Endothelial cell of umbilical vein (primary cell): ENCODE results near the gene ADH7. TPM values are rescaled to one million over a fixed set of nuclear protein-coding genes. Genes with fewer than 3 reads are reported as not detected.

Experiments
- BruUV-seq: library from RNA; stranded (reverse); fragments of 400-500 nt; replicated peaks from 2 replicates; lab custom pipeline; 2021; lab: Mats Ljungman, UMichigan
- CTCF ChIA-PET: fragments of 300-600, 350-600 bp; sonication (Branson Sonifier 250); formaldehyde crosslinking; loops from one replicate; lab custom pipeline; 2021; ENCODE audit warnings: antibody characterized with exemption, inconsistent platforms; lab: Charles Lee
- POLR2A ChIA-PET: fragments of 300-600, 350-600 bp; sonication (Branson Sonifier 250); formaldehyde crosslinking; loops from one replicate; lab custom pipeline; 2021; ENCODE audit warnings: antibody characterized with exemption, inconsistent platforms; lab: Charles Lee
- DNase-seq: peaks from one replicate; pipeline ENCODE4 v3.0.0-alpha.2; 2011; ENCODE audit warnings: low read depth, low spot score
- FAIRE-seq: peaks from 2 replicates; lab custom pipeline; 2011; peaks lifted over from hg19 to GRCh38; lab: Jason Lieb, UNC
- H2AFZ ChIP-seq: 2 replicates; pipeline ENCODE4 v1.6.0; 2012; ENCODE audit warnings: low read depth, low read length, control low read depth, inconsistent platforms
- H3K27ac ChIP-seq: 2 replicates; pipeline ENCODE4 v1.5.1; 2011; ENCODE audit warnings: low read depth, mild to moderate bottlenecking, control low read depth, low read length, moderate library complexity; ENCODE audit not compliant: insufficient read depth
- H3K27me3 ChIP-seq, 2 experiments: 2 replicates each; pipeline versions ENCODE4 v1.6.0 to v1.6.1; 2011; ENCODE audit warnings: low read length in 2 of 2, mixed read lengths in 1 of 2; ENCODE audit not compliant: control insufficient read depth in 2 of 2, insufficient read depth in 2 of 2
- H3K36me3 ChIP-seq, 2 experiments: 2 replicates in 1 of 2; 3 replicates in 1 of 2; pipeline ENCODE4 v1.5.1; 2011; ENCODE audit warnings: low read length in 2 of 2, mild to moderate bottlenecking in 1 of 2, moderate library complexity in 1 of 2; ENCODE audit not compliant: control insufficient read depth in 2 of 2, insufficient read depth in 2 of 2; ENCODE audit errors: extremely low read depth in 1 of 2
- H3K4me1 ChIP-seq: 3 replicates; pipeline ENCODE4 v1.5.1; 2011; ENCODE audit warnings: mild to moderate bottlenecking, low read length; ENCODE audit not compliant: control insufficient read depth, insufficient read depth; ENCODE audit errors: extremely low read depth
- H3K4me2 ChIP-seq: 2 replicates; pipeline ENCODE4 v1.6.1; 2011; ENCODE audit warnings: low read length, control low read depth, mixed read lengths; ENCODE audit not compliant: insufficient read depth
- H3K4me3 ChIP-seq, 3 experiments: fragments of 200-600 bp in 1 of 3; sonication (generic), shearing (Covaris generic) in 1 of 3; replicated peaks in 1 of 3; 2 replicates each; pipeline ENCODE4 v1.5.1; 2011 to 2016; ENCODE audit warnings: control low read depth in 3 of 3, low read length in 3 of 3, mild to moderate bottlenecking in 2 of 3, inconsistent platforms in 1 of 3, low read depth in 1 of 3, moderate library complexity in 1 of 3; ENCODE audit not compliant: insufficient read depth in 1 of 3
- H3K79me2 ChIP-seq: 2 replicates; pipeline ENCODE4 v1.6.0; 2012; ENCODE audit warnings: low read length, inconsistent platforms; ENCODE audit not compliant: control insufficient read depth, insufficient read depth
- H3K9ac ChIP-seq: replicated peaks from 2 replicates; pipeline ENCODE3; 2011; ENCODE audit warnings: low read length, control low read depth; ENCODE audit not compliant: insufficient read depth; ENCODE audit errors: extremely low read depth
- H3K9me1 ChIP-seq: replicated peaks from 3 replicates; pipeline ENCODE4 v1.6.0; 2011; ENCODE audit warnings: mild to moderate bottlenecking, low read length; ENCODE audit not compliant: control insufficient read depth, insufficient read depth; ENCODE audit errors: extremely low read depth
- H3K9me3 ChIP-seq: replicated peaks from 2 replicates; pipeline ENCODE4 v1.5.1; 2012; ENCODE audit warnings: low read length, inconsistent platforms; ENCODE audit not compliant: control insufficient read depth, insufficient read depth
- H4K20me1 ChIP-seq: replicated peaks from 2 replicates; pipeline ENCODE3; 2011; ENCODE audit warnings: mild to moderate bottlenecking, low read length; ENCODE audit not compliant: control insufficient read depth, insufficient read depth; ENCODE audit errors: extremely low read depth
- CTCF ChIP-seq, 2 donors: IDR thresholded peaks; 1 replicate in 1 of 2; 2 replicates in 1 of 2; pipeline ENCODE4 v1.5.1; 2011; ENCODE audit warnings: low read length in 2 of 2, mild to moderate bottlenecking in 2 of 2, moderate library complexity in 2 of 2, control low read depth in 1 of 2, inconsistent platforms in 1 of 2, low read depth in 1 of 2; ENCODE audit not compliant: insufficient read depth in 1 of 2; ENCODE audit errors: extremely low read depth in 1 of 2
- EZH2 ChIP-seq: IDR thresholded peaks from 2 replicates; pipeline ENCODE4 v1.6.1; 2012; ENCODE audit warnings: borderline replicate concordance, low read depth, mild to moderate bottlenecking, moderate library complexity, low read length, inconsistent platforms; ENCODE audit not compliant: severe bottlenecking
- FOS ChIP-seq: IDR thresholded peaks from 2 replicates; pipeline ENCODE4 v1.6.1; 2011; ENCODE audit warnings: mild to moderate bottlenecking, low read length, moderate library complexity, borderline replicate concordance; ENCODE audit not compliant: insufficient read depth
- GATA2 ChIP-seq: IDR thresholded peaks from 2 replicates; pipeline ENCODE4 v1.7.0; 2011; ENCODE audit warnings: low read depth, mild to moderate bottlenecking, moderate library complexity, mixed read lengths, low read length; ENCODE audit not compliant: insufficient read length, insufficient read depth
- JUN ChIP-seq: IDR thresholded peaks from 2 replicates; pipeline ENCODE4 v1.6.1; 2011; ENCODE audit warnings: borderline replicate concordance, low read depth; ENCODE audit not compliant: insufficient read length, insufficient read depth
- MAX ChIP-seq: IDR thresholded peaks from 2 replicates; pipeline ENCODE4 v1.6.1; 2011; ENCODE audit not compliant: insufficient read depth, insufficient read length
- MYC ChIP-seq: IDR thresholded peaks from one replicate; pipeline ENCODE4 v1.6.1; 2011; ENCODE audit warnings: mild to moderate bottlenecking, low read depth, low read length
- POLR2A ChIP-seq: IDR thresholded peaks from 2 replicates; pipeline ENCODE4 v1.6.1; 2012; ENCODE audit warnings: low read depth, mild to moderate bottlenecking, control low read depth, low read length
- POLR2AphosphoS5 ChIP-seq: IDR thresholded peaks from 2 replicates; pipeline ENCODE4 v1.6.1; 2012; ENCODE audit warnings: low read depth, mild to moderate bottlenecking, control low read depth, low read length, moderate library complexity; ENCODE audit not compliant: insufficient read depth
- dilution Hi-C: fragments of 300-500 bp; cut with MboI; formaldehyde crosslinking; loops from one replicate; pipeline ENCODE4 v1.15.0; 2019; ENCODE audit warnings: low sequenced_read_pairs; ENCODE audit not compliant: extremely low pct_ligation_motif_present
- intact Hi-C: fragments of 100-400 bp; cut with micrococcal nuclease; formaldehyde crosslinking; loops from one replicate; pipeline ENCODE4 v1.10.0; 2022
- polyA plus RNA-seq, 4 experiments: library from polyadenylated mRNA; depleted of rRNA in 3 of 4; stranded (reverse) in 3 of 4; unstranded in 1 of 4; fragments of >200 nt; gene quantifications; 2 replicates each; pipeline versions ENCODE4 v1.2.1 to v1.2.3, GENCODE V29; 2011 to 2012; ENCODE audit warnings: missing spikeins in 1 of 4
- total RNA-seq: library from RNA; stranded (reverse); gene quantifications from 2 replicates; pipeline ENCODE4 v1.2.3, GENCODE V29; 2021

ADH7 gene
- total and polyA plus RNA-seq, 2 donors (not counting 3 experiments of a cell fraction or from before 2014, with no cell fraction given), result not detected

- H4K20me1 ChIP-seq, result no peaks in the 10 kb centered on the region
- peaks cover 0 to 9% of the 10 kb centered on the region in 2 experiments for H3K27me3 ChIP-seq
- H3K27ac ChIP-seq, result no peak overlapping the region
- DNase-seq (no peak), FAIRE-seq (no peak)
- no TSS peak for BruUV-seq
- no peaks in the 10 kb centered on the region for H3K79me2 ChIP-seq
- ChIA-PET CTCF (interaction anchor here (1.0 to 1.3 kb wide), 2 partner anchors 15 to 1364 kb away, joined by 3 to 4 read pairs; no protein-coding TSS in a partner anchor), POLR2A (no interaction called here)
- H3K4me3 ChIP-seq, result no peak overlapping the region
- TF ChIP-seq MAX (no peak), CTCF (IDR thresholded peaks at IDR 0.05; ENCODE audit: extremely low read depth in 1 of 2, insufficient read depth in 1 of 2, low read depth in 1 of 2, low read length in 2 of 2) (no peak), JUN (no peak), MYC (no peak), FOS (no peak), POLR2AphosphoS5 (no peak), EZH2 (no peak), POLR2A (no peak), GATA2 (no peak)
- H3K9me1 ChIP-seq, result no peaks in the 10 kb centered on the region
- no peaks in the 10 kb centered on the region for H3K36me3 ChIP-seq
- H3K4me2 ChIP-seq, result no peak overlapping the region
- no peaks in the 10 kb centered on the region for H3K9me3 ChIP-seq
- no peaks in the 10 kb centered on the region for H3K4me1 ChIP-seq
- H3K9ac ChIP-seq, result no peak overlapping the region
- intact Hi-C loops (no loop called here), dilution Hi-C loops (no loop called here)
- no peak overlapping the region for H2AFZ ChIP-seq
Observed at GRCh38 chr4:99457270-99457669, 22.1 kb upstream of the ADH7 start.
